Endothelial cell (in vitro differentiated cells): ENCODE results near the gene CIAO2B. TPM values are rescaled to one million over a fixed set of nuclear protein-coding genes. Genes with fewer than 3 reads are reported as not detected.
A peak's percentile ranks its signal among the peaks of the same experiment; 100 is the strongest.

ENCODE experiments used
- DNase-seq: peaks from one replicate; pipeline ENCODE4 v3.0.0; 2021; ENCODE audit warnings: low spot score
- H3K27ac Mint-ChIP-seq: one replicate; pipeline ENCODE4 v1.8.0; 2021; ENCODE audit warnings: mixed read lengths, inconsistent platforms; ENCODE audit not compliant: unreplicated experiment
- H3K27me3 Mint-ChIP-seq: one replicate; pipeline ENCODE4 v1.8.0; 2021; ENCODE audit warnings: mild to moderate bottlenecking, moderate library complexity, mixed read lengths, inconsistent platforms; ENCODE audit not compliant: unreplicated experiment
- H3K36me3 Mint-ChIP-seq: one replicate; pipeline ENCODE4 v1.8.0; 2021; ENCODE audit warnings: mild to moderate bottlenecking, low read depth, mixed read lengths, inconsistent platforms; ENCODE audit not compliant: unreplicated experiment
- H3K4me1 Mint-ChIP-seq: one replicate; pipeline ENCODE4 v1.8.0; 2021; ENCODE audit warnings: mild to moderate bottlenecking, mixed read lengths, inconsistent platforms; ENCODE audit not compliant: unreplicated experiment
- H3K4me3 Mint-ChIP-seq: one replicate; pipeline ENCODE4 v1.8.0; 2021; ENCODE audit warnings: mild to moderate bottlenecking, mixed read lengths, inconsistent platforms; ENCODE audit not compliant: unreplicated experiment
- H3K9me3 Mint-ChIP-seq: one replicate; pipeline ENCODE4 v1.8.0; 2021; ENCODE audit warnings: mixed read lengths, inconsistent platforms; ENCODE audit not compliant: unreplicated experiment
- CTCF ChIP-seq: fragments of 200-600 bp; sonication (generic); IDR thresholded peaks from one replicate; pipeline ENCODE4 v1.5.0; 2021; ENCODE audit warnings: antibody characterized with exemption; ENCODE audit not compliant: unreplicated experiment
- total RNA-seq: library from RNA; stranded (reverse); fragmentation: NEBNext Ultra II Directional; extraction: Animal tissue kit (Norgen Biotek cat#: 25700); gene quantifications from one replicate; pipeline ENCODE4 v1.2.1, GENCODE V29; 2021; ENCODE audit not compliant: unreplicated experiment

Gene CIAO2B
- total RNA-seq, 1 donor from 2014 or later, result 38.8 TPM

GRCh38 chr16:66943426-66944053 is 9.3 kb upstream of the CIAO2B start:
- peaks cover 6% of the 10 kb centered on the region for H3K27me3 Mint-ChIP-seq
- no peak overlapping the region for H3K27ac Mint-ChIP-seq
- H3K4me3 Mint-ChIP-seq, result no peak overlapping the region
- no peaks in the 10 kb centered on the region for H3K9me3 Mint-ChIP-seq
- H3K36me3 Mint-ChIP-seq, result peaks cover 19% of the 10 kb centered on the region
- DNase-seq, result no peak
- no peak for TF ChIP-seq CTCF
- H3K4me1 Mint-ChIP-seq, result peaks cover 5% of the 10 kb centered on the region

GRCh38 chr16:66942981-66943380 is 8.8 kb upstream of the CIAO2B start:
- no peak overlapping the region for H3K4me3 Mint-ChIP-seq
- no peaks in the 10 kb centered on the region for H3K9me3 Mint-ChIP-seq
- no peak for DNase-seq
- peaks cover 19% of the 10 kb centered on the region for H3K36me3 Mint-ChIP-seq
- peaks cover 6% of the 10 kb centered on the region for H3K27me3 Mint-ChIP-seq
- H3K4me1 Mint-ChIP-seq, result peaks cover 5% of the 10 kb centered on the region
- no peak overlapping the region for H3K27ac Mint-ChIP-seq
- no peak for TF ChIP-seq CTCF

GRCh38 chr16:66940236-66940635 is 6.0 kb upstream of the CIAO2B start:
- Mint-ChIP-seq H3K4me1 (peaks cover 14% of the 10 kb centered on the region), H3K4me3 (no peak overlapping the region), H3K36me3 (peaks cover 27% of the 10 kb centered on the region), H3K27me3 (peaks cover 15% of the 10 kb centered on the region), H3K27ac (no peak overlapping the region), H3K9me3 (no peaks in the 10 kb centered on the region)
- DNase-seq, result no peak
- no peak for TF ChIP-seq CTCF

GRCh38 chr16:66939366-66939765 is 5.2 kb upstream of the CIAO2B start:
- DNase-seq, result no peak
- Mint-ChIP-seq H3K9me3 (no peaks in the 10 kb centered on the region), H3K27ac (no peak overlapping the region), H3K4me1 (peaks cover 14% of the 10 kb centered on the region), H3K36me3 (peaks cover 27% of the 10 kb centered on the region), H3K4me3 (no peak overlapping the region), H3K27me3 (peaks cover 18% of the 10 kb centered on the region)
- no peak for TF ChIP-seq CTCF

- no peak for TF ChIP-seq CTCF
- DNase-seq, result no peak
- no peak overlapping the region for H3K27ac Mint-ChIP-seq
- peaks cover 24% of the 10 kb centered on the region for H3K4me1 Mint-ChIP-seq
- peaks cover 18% of the 10 kb centered on the region for H3K27me3 Mint-ChIP-seq
- H3K9me3 Mint-ChIP-seq, result no peaks in the 10 kb centered on the region
- H3K4me3 Mint-ChIP-seq, result peak overlapping the region; percentile 62
- H3K36me3 Mint-ChIP-seq, result peaks cover 34% of the 10 kb centered on the region
Observed at GRCh38 chr16:66937725-66938337, 3.6 kb upstream of the CIAO2B start.
